Peyer's patch (tissue), 4 donors: ENCODE results near the gene PGBD5.

ENCODE experiments used
- CTCF ChIP-seq, 6 experiments: fragments of 450-650 bp in 4 of 6; fragments of 200-600 bp in 2 of 6; sonication (generic) in 1 of 6; IDR thresholded peaks; one replicate each; pipeline ENCODE4 v1.5.1; 2017 to 2019; ENCODE audit warnings: antibody characterized with exemption in 6 of 6, mild to moderate bottlenecking in 3 of 6, moderate library complexity in 1 of 6
- POLR2A ChIP-seq, 2 donors: fragments of 450-650 bp; IDR thresholded peaks; one replicate each; pipeline ENCODE4 v1.5.1; 2017; ENCODE audit warnings: antibody characterized with exemption in 2 of 2, mild to moderate bottlenecking in 2 of 2, moderate library complexity in 2 of 2

- TF ChIP-seq CTCF (IDR thresholded peaks at IDR 0.05) (no peak), POLR2A (IDR thresholded peaks at IDR 0.05) (no peak)
Observed at GRCh38 chr1:230345139-230345885, 80.8 kb downstream of the PGBD5 start.
